ENCODE results near the gene DCANP1.

DCANP1 gene

DNA sequence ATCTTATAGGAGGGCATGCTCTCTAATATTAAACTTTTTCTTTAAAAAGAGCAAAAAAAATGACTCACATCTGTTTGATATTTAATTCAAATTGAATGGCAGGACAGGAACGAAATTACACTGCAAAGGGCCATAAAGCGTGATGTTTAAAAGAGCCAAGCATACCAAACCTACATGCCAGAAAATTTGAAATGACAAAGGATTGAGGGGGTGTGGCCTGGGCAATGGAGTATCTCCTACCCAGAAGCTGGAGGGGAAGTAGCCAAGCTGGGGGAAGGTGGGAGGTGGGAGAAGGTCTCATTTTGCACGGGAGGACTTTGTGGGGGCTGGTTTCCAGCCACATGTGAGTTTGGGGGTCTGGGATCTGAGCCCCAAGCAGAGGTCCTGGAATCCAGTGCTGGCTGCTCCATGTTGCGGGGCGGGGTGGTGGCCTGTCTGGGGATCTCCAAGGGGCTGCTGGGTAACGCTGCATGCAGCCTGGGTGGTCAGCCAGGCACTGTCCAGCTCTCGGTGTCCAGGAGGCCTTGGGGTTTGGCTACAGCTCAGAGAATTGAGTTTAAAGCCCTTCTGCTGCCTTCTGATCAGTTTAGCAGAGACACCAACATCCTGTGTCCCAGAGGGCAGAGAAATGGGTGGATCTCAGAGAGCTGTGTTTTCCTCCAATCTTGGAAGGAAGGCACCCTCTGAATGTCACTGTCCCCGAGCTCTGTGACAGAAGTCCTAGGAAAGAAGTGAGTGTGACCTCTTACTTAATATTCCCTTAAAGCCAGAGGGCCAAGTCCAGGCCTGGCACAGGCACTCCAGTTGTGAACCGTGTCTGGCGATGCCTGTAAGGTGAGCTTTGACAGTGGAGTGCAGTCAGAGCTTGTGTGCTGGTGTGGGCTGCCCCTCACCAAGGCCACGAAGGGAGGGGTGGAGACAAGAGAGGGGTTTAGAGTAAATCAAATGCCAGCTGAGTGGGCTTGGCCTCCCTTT lies 7.6 kb downstream of the DCANP1 start:
- DNase-seq = no peak

DNA sequence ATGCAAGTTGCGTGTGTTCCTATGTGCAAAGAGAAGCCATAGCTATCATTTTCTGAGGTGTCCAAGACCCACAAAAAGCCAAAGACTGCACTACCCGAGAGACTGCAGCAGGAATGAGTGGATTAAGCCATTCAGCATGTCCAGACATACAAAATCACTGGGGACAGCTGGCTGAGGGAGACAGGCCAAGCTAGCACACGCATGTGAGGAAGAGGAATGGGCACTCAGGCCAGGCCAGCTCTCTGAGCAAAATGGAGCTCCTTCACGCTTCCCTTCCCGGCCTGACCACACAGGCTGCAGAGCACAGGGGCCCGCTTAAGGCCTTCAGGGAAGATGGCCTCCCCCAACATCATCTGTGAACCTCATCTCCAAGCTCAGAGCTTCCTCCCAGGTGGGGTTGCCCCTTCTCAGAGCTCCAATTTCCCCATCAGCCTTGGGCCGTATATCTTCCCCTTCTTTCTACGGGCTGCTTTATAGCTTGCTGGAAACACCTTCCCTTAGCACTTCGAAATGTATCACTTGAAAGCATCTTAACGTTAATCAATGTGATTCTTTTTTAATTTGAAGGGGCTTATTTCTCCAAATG lies 8.4 kb downstream of the DCANP1 start:
- no peak for DNase-seq

DNA sequence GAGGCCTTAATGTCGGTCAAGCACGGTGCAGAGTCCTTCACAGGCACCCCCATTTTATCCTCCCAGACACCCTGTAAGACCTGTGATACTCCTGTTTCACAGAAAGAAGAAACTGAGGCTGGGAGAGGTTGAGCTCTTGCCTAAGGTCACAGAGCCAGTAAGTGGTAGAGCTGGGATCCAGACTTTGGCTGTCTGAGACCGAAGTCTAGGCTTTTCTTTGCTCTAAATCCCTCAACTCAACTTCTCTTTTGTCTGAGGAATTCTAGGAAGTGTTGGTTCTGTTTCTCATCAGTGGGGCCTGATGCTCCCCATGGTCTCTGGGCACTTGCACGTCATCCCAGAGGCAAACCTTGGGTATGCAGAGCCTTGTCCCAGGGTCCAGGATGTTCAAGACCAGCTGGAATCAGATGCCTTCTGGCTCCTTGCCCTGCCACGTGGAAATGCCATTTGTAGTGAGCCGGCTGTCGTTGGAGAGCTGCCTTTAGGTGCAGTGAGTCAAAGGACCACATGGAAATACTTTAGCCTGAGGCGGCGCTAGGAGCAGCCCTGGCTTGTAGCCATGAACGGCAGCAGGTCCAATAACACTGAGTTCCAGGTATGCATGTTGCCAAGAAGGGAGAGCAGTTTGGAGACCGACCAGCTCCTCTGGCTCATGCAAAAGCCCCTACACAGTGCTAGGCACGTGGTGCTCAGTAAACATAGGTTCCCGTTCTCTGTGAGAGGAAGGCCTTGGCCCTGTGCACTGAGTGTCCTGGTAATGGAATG lies 9.2 kb downstream of the DCANP1 start:
- DNase-seq = peak; percentile 40

DNA sequence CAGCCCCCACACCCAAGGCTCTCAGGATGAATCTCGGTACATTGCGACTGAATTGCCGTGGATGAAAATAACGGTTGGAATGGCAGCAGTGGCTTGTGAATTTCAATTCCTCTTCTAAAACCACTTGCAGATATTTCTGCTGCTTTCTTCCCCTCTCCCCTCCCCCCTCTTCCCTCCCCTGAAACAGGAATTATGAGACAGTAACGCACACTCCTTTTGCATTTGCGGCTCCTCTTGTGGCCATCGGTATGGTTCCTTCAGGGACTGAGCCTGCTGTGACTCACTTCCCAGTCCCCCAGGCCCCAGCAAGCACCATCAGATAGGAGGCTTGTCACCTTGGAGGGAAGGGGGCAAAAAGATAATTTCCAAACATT lies 9.7 kb downstream of the DCANP1 start:
- no peak for DNase-seq

DNA sequence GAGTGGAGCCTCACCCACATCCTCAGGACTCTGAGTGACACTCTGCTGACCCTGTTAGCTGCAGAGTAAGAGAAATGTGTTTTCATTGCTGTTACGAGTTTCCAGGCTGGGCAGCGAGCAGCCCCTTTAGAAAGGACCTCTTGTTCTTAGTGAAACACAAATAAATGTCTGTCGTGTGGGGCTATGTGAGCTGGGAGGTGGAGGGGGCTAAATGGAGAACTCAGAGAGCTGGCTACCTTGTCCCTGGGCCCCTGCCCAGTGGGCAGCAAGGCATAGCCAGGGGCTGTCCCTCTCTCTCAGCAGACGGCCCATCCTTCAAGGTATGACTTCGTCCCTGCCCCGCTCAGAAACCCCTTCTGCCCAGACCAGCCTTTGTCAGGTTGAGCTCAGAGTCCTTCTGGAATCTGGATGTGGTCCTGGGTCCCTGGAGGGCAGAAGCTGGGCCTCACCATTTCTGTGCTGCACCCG lies 10.2 kb downstream of the DCANP1 start:
- DNase-seq = no peak

- no peak for DNase-seq
Measured at GRCh38 chr5:135435467-135436330, 11.4 kb downstream of the DCANP1 start.

GRCh38 chr5:135434591-135435466 lies 12.3 kb downstream of the DCANP1 start:
- no peak for DNase-seq

- DNase-seq = no peak
Measured at GRCh38 chr5:135433681-135434426, 13.3 kb downstream of the DCANP1 start.

DNA sequence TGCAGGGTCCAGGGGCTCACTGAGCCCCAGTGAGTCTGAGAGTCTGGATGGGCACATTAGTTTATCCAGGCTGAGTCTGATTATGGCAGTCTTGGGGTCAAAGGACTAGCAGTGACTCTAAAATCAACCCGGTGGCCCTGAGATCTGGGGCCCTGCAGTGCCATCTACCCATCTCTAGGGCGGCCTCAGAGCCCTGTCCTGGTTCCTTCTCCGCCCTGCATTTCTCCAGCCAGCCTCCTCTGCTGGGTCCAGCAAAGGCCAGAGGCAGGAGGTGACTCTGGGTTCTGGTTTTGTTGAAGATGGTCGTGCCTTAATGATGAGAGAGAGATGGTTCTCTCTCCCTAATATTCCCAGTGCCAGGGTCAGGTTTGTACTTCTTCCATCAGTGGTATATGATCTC lies 15.0 kb downstream of the DCANP1 start:
- no peak for DNase-seq

DNA sequence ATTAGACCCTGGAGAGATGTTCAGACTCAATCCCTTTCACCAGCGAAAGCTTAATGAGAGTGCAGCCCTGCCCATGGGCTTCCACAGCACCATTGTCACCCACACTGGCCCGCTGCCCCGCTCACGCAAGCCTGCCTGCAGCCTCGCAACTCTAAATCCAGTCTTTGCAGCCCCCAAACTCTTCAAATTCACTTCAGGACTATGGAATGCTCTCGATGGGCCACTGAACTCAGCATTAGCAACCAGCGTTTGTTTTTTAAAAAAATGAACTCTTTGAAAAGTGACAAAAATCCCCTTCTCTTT lies 17.1 kb downstream of the DCANP1 start:
- no peak for DNase-seq

GRCh38 chr5:135429301-135430134 lies 17.6 kb downstream of the DCANP1 start:
- peak; percentile 57 for DNase-seq

GRCh38 chr5:135428586-135428985 lies 18.6 kb downstream of the DCANP1 start:
- no peak for DNase-seq

DNA sequence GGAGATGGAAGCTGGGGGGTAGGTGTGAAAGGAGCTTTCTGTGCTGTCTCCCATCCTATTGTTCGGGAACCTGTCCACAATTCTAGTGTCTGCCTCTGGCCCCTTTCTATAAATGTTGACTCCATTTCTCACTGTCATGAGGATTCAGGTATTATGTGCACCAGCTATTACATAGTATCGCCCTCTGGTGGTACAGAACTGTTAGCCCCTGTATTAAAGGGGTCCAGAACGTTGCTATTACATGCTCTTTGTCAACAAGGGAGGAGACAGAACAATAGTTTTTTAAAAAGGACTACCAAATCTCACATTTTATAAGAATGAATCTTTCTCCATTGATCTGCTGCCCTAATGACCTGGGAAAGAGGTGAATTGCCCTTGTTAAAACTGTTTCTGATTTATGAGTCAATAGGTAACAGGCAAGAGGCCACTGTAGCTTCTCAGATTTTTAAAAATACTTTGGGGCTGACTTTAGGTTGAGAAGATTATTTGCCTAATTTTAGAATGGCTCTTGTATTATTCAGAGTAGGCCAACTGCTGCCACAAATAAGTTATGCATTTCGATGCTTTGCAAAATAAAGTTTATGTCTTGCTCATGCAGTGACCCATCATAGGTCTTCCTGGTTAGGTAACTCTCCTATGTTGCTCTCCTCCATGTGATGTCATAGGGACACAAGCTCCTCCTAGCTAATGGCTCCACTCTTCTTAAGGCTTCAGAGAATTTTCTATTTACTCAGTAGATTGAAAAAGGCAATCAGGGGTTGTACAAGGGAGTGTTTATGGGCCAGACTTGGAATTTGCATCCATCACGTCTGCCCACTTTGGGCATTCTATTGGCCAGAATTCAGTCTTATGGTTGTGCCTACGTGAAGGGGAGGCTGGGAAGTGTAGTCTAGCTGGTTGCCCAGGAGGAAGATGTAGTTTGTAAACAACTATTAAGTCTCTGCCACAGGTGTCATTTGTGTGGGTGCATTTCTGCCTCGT lies 20.8 kb downstream of the DCANP1 start:
- no peak for DNase-seq

DNA sequence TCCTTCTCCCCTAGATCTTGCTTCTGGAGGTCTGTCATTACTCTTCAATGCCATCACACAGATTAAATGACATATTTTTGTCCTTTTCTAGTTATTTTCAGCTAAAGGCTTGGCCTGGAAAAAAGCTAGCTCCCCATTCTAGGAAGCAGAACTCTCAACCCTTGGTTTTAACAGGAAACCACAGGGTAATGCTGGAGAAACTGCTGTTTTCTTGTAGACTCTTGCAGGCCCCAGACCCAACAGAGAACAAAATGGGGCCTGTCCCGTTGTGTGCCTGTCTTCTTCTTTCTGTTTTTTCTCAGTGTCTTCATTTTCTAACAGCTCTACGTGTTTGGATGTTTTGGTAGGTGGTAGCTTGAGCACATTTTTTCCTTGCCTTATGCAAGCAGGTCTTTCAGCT lies 21.5 kb downstream of the DCANP1 start:
- no peak for DNase-seq

DNA sequence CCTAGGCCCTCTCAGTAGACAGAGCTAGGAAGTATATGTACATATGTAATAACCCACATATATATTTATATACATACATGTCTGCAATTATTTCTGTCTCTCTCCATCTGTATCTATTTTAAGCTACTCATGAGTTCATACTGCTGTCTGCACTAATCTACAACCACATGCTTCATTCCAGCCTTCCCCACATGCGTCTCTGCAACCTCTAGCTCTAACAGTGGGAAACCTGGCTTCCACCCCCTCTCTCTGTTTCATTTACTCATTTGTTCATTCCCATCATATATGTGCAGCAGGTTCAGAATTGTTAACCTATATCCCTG lies 23.3 kb downstream of the DCANP1 start:
- no peak for DNase-seq

DNA sequence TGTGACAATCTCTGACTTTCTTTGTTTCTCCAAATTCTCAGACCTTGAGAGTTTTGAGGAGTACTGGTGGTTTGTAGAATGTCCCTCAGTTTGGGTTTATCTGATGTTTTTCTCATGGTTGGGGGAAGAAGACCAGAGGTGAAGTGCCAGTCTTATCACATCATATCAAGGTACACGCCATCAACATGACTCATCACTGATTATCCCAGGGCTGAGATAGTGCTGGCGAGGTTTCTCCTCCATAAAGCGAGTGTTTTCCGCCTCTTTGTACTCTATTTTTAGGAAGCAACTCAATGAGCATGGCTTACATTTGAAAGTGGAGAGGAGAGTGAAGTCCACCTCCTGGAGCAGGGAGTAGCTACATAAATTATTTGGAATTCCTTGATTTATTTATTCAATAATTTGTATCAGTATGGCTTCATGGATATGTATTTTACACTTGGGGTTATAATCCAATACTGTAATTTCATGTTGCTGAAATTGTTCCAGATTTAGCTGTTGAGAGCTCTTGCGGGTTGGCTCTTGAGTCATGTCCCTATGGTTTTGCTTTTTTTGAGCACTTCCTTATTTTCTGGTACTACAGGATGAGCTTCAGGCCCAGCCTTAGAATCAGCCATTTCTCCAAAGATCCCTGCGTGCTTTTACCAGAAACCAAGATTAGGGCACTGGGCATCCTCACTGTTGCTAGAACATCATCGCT lies 23.9 kb downstream of the DCANP1 start:
- no peak for DNase-seq

DNA sequence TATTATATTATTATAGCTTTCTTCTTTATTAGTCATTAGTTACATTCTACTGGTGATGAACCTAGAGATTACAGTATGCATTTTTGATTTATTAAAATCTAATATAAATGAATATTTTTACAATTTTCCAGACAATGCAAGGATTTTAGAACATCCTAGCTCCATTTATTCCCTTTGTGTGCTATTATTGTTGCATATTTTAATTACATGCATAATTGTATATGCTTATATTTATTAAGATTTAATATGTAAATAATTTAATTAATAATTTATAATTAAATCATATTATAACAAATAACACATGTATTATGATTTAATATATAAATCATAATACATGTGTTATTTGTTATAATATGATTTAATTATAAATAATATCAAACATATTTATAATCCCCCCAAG lies 24.7 kb downstream of the DCANP1 start:
- DNase-seq = no peak

DNA sequence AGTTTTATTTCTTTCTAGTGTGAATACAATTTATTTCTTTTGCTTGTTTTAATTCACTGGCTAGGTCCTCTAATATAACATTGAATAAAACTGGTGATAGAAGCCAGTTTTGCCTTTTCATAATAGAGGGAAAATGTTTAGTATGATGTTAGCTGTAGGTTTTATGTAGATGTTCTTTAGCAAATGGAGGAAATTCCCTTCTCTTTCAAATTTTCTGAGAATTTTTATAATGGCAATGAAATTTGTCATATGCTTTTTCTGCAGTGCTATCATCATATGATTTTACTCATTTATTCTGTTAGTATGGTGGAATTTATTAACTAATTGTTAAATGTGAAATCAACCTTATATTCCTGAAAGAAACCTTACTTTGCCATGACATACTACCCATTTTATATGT lies 30.1 kb downstream of the DCANP1 start:
- DNase-seq = no peak

All from DMS79 (cell line).